HK-2 (cell line): Measurements from ENCODE around the gene ARHGAP21.

Source experiments
- DNase-seq: peaks from one replicate; pipeline ENCODE4 v3.0.0-alpha.2; 2018; ENCODE audit not compliant: unreplicated experiment

ARHGAP21 gene

GRCh38 chr10:24574161-24574560 lies 149.5 kb downstream of the ARHGAP21 start:
- DNase-seq: no peak

GRCh38 chr10:24571870-24572450 lies 151.7 kb downstream of the ARHGAP21 start:
- no peak for DNase-seq

GRCh38 chr10:24570658-24571426 lies 152.8 kb downstream of the ARHGAP21 start:
- no peak for DNase-seq

GRCh38 chr10:24569828-24570657 lies 153.6 kb downstream of the ARHGAP21 start:
- DNase-seq: no peak

- no peak for DNase-seq
These were observed 154.3 kb downstream of the ARHGAP21 start for GRCh38 chr10:24569330-24569796.

- no peak for DNase-seq
These were observed 155.6 kb downstream of the ARHGAP21 start for GRCh38 chr10:24568042-24568441.

- no peak for DNase-seq
These were observed 162.2 kb downstream of the ARHGAP21 start for GRCh38 chr10:24561453-24561852.

- peak; percentile 9 for DNase-seq
These were observed 166.6 kb downstream of the ARHGAP21 start for GRCh38 chr10:24556750-24557742.

- no peak for DNase-seq
These were observed 167.4 kb downstream of the ARHGAP21 start for GRCh38 chr10:24556126-24556749.

- no peak for DNase-seq
These were observed 169.7 kb downstream of the ARHGAP21 start for GRCh38 chr10:24554036-24554435.

GRCh38 chr10:24553051-24553612 lies 170.6 kb downstream of the ARHGAP21 start:
- no peak for DNase-seq

GRCh38 chr10:24552346-24553016 lies 171.2 kb downstream of the ARHGAP21 start:
- DNase-seq: peak; percentile 7

- DNase-seq: no peak
These were observed 172.5 kb downstream of the ARHGAP21 start for GRCh38 chr10:24551161-24551560.

GRCh38 chr10:24550680-24551079 lies 173.0 kb downstream of the ARHGAP21 start:
- no peak for DNase-seq

GRCh38 chr10:24545585-24545984 lies 178.1 kb downstream of the ARHGAP21 start:
- DNase-seq: no peak

- no peak for DNase-seq
These were observed 178.9 kb downstream of the ARHGAP21 start for GRCh38 chr10:24544776-24545175.

GRCh38 chr10:24542314-24543270 lies 181.1 kb downstream of the ARHGAP21 start:
- no peak for DNase-seq

GRCh38 chr10:24541239-24541753 lies 182.4 kb downstream of the ARHGAP21 start:
- no peak for DNase-seq
